Measurements from ENCODE around the gene EVC. TPM values are rescaled to one million over a fixed set of nuclear protein-coding genes. Genes with fewer than 3 reads are reported as not detected.
"Not testable (repeated sequence)": the region's sequence is repeated elsewhere in the genome, so short reads cannot be mapped to it uniquely, and the experiment has no call there.

Gene EVC
- total RNA-seq, 4 donors from 2014 or later: 23.0 to 54.1 (median 30.0) TPM

- no peaks in the 10 kb centered on the region for H3K27me3 ChIP-seq
- H3K36me3 ChIP-seq: peaks cover 14% of the 10 kb centered on the region
- H3K4me3 ChIP-seq: no peak overlapping the region
- WGBS: 86% methylated on average over 16 of the region's 16 CpGs
- H3K4me1 ChIP-seq: no peaks in the 10 kb centered on the region
- DNase-seq (ENCODE audit: low spot score in 2 of 2): no peak
- no peaks in the 10 kb centered on the region for H3K9me3 ChIP-seq
- TF ChIP-seq EP300 (IDR thresholded peaks at IDR 0.05): no peak
- TF ChIP-seq, protein P1, sequence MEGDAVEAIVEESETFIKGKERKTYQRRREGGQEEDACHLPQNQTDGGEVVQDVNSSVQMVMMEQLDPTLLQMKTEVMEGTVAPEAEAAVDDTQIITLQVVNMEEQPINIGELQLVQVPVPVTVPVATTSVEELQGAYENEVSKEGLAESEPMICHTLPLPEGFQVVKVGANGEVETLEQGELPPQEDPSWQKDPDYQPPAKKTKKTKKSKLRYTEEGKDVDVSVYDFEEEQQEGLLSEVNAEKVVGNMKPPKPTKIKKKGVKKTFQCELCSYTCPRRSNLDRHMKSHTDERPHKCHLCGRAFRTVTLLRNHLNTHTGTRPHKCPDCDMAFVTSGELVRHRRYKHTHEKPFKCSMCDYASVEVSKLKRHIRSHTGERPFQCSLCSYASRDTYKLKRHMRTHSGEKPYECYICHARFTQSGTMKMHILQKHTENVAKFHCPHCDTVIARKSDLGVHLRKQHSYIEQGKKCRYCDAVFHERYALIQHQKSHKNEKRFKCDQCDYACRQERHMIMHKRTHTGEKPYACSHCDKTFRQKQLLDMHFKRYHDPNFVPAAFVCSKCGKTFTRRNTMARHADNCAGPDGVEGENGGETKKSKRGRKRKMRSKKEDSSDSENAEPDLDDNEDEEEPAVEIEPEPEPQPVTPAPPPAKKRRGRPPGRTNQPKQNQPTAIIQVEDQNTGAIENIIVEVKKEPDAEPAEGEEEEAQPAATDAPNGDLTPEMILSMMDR (IDR thresholded peaks at IDR 0.05): no peak
- no peak for TF ChIP-seq POLR2AphosphoS5 (IDR thresholded peaks at IDR 0.05)
- TF ChIP-seq POLR2A (IDR thresholded peaks at IDR 0.05): no peak
- H3K27ac ChIP-seq: no peak overlapping the region
Observed at GRCh38 chr4:5720157-5720850, 9.3 kb downstream of the EVC start.

DNA sequence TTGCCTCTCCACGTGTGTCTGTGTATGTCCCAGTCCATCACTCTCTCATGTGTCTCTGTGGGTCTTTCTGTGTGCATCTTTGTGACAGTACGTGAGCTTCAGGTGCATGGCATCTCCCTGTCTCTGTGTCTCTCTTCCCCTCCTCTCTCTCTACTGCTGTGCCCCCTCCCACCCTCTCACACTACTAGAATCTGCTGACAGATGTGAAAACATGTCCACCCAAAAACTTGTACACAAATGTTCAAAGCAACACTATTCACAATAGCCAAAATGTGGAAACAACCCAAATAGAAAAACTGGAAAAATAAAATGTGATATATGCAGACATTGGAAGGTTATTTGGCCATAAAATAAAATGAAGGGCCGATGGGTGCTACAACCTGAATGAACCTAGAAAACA, 10.0 kb downstream of the EVC start:
- 82% methylated on average over 3 of the region's 3 CpGs for WGBS
- Histone ChIP-seq H3K4me1 (no peaks in the 10 kb centered on the region), H3K9me3 (no peaks in the 10 kb centered on the region), H3K27me3 (no peaks in the 10 kb centered on the region), H3K4me3 (no peak overlapping the region), H3K36me3 (peaks cover 14% of the 10 kb centered on the region), H3K27ac (no peak overlapping the region)
- no peak for TF ChIP-seq POLR2A (IDR thresholded peaks at IDR 0.05)
- TF ChIP-seq POLR2AphosphoS5 (IDR thresholded peaks at IDR 0.05): no peak
- no peak for TF ChIP-seq EP300 (IDR thresholded peaks at IDR 0.05)
- TF ChIP-seq, protein P1 (IDR thresholded peaks at IDR 0.05): no peak
- no peak for DNase-seq (ENCODE audit: low spot score in 2 of 2)

- no peak overlapping the region for H3K27ac ChIP-seq
- no peak for DNase-seq (ENCODE audit: low spot score in 2 of 2)
- no peak overlapping the region for H3K4me3 ChIP-seq
- H3K27me3 ChIP-seq: no peaks in the 10 kb centered on the region
- peaks cover 14% of the 10 kb centered on the region for H3K36me3 ChIP-seq
- 78% methylated on average over 5 of the region's 5 CpGs for WGBS
- H3K9me3 ChIP-seq: no peaks in the 10 kb centered on the region
- TF ChIP-seq POLR2AphosphoS5 (IDR thresholded peaks at IDR 0.05) (no peak), POLR2A (IDR thresholded peaks at IDR 0.05) (no peak), EP300 (IDR thresholded peaks at IDR 0.05) (no peak)
- TF ChIP-seq, protein P1 (IDR thresholded peaks at IDR 0.05): no peak
- H3K4me1 ChIP-seq: no peaks in the 10 kb centered on the region
Observed at GRCh38 chr4:5721923-5722322, 10.9 kb downstream of the EVC start.

DNA sequence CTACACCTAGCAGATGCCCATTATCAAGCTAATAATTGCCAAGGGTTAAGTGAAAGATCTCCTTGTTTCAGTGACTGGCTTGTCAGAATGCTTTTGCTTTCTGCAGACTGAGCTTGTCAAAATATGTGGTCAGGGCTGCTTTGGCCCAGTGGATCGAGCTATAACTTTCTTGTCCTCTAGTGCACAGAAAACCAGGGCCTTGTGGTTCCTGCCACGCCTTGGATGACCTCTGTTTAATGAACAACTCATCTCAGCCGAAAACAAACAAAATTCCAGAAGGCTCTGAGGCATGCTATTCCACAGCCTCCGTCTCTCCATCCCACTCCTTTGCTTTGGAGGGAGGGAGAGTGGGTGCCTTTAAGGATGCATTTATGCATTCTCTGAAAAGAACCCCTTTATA, 11.3 kb downstream of the EVC start:
- H3K9me3 ChIP-seq: no peaks in the 10 kb centered on the region
- TF ChIP-seq POLR2A (IDR thresholded peaks at IDR 0.05) (no peak), EP300 (IDR thresholded peaks at IDR 0.05) (no peak), POLR2AphosphoS5 (IDR thresholded peaks at IDR 0.05) (no peak)
- TF ChIP-seq, protein P1 (IDR thresholded peaks at IDR 0.05): no peak
- WGBS: 63% methylated on average over 4 of the region's 4 CpGs
- H3K4me3 ChIP-seq: no peak overlapping the region
- H3K36me3 ChIP-seq: peaks cover 14% of the 10 kb centered on the region
- H3K27me3 ChIP-seq: no peaks in the 10 kb centered on the region
- no peak for DNase-seq (ENCODE audit: low spot score in 2 of 2)
- no peak overlapping the region for H3K27ac ChIP-seq
- H3K4me1 ChIP-seq: no peaks in the 10 kb centered on the region

- DNase-seq (ENCODE audit: low spot score in 2 of 2): no peak
- H3K36me3 ChIP-seq: peaks cover 14% of the 10 kb centered on the region
- no peaks in the 10 kb centered on the region for H3K9me3 ChIP-seq
- no peak overlapping the region for H3K27ac ChIP-seq
- H3K27me3 ChIP-seq: no peaks in the 10 kb centered on the region
- 97% methylated on average over 7 of the region's 7 CpGs for WGBS
- TF ChIP-seq POLR2AphosphoS5 (IDR thresholded peaks at IDR 0.05) (no peak), POLR2A (IDR thresholded peaks at IDR 0.05) (no peak), EP300 (IDR thresholded peaks at IDR 0.05) (no peak)
- TF ChIP-seq, protein P1 (IDR thresholded peaks at IDR 0.05): no peak
- no peaks in the 10 kb centered on the region for H3K4me1 ChIP-seq
- H3K4me3 ChIP-seq: no peak overlapping the region
Observed at GRCh38 chr4:5724377-5724776, 13.4 kb downstream of the EVC start.

GRCh38 chr4:5728412-5728811, 17.4 kb downstream of the EVC start:
- peaks cover 40% of the 10 kb centered on the region for H3K36me3 ChIP-seq
- not testable (repeated sequence) for H3K27ac ChIP-seq; H3K9me3 ChIP-seq; H3K4me1 ChIP-seq; DNase-seq (ENCODE audit: low spot score in 2 of 2); H3K4me3 ChIP-seq; H3K27me3 ChIP-seq
- 64% methylated on average over 2 of the region's 2 CpGs for WGBS

Data from suprapubic skin (tissue), 4 donors.